GM19035 (cell line): ENCODE data around the gene ATP6V0C.

Experiments
- ATAC-seq: cut with Tn5 transposase; IDR thresholded peaks from one replicate; pipeline ENCODE4 v1.9.1; 2021; ENCODE audit not compliant: unreplicated experiment

ATP6V0C gene

GRCh38 chr16:2513405-2514332 lies at the start of gene ATP6V0C:
ATP6V0C (plus strand) TSS chr16:2513952; CDS start chr16:2514104, 152 bp downstream.
- peak; percentile 71 for ATAC-seq

DNA sequence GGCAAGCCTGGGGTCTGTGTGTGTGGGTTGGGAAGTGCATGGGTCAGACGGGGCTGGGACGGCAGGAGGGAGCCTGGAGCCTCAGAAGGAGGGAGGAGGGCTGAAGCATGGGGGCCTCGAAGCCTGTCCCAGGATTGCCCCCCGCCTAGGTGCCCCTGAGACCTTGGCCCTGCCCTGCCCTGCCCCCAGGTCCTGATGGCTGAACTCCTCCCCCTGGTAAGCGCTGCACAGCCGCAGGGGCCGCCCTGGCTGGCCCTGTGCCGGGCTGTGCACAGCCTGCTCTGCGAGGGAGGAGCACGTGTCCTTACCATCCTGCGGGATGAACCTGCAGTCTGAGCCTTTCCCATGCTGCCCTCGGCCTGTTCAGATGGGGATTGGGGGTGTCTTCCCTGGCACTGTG lies 49.4 kb upstream of the ATP6V0C start:
- ATAC-seq: no peak

DNA sequence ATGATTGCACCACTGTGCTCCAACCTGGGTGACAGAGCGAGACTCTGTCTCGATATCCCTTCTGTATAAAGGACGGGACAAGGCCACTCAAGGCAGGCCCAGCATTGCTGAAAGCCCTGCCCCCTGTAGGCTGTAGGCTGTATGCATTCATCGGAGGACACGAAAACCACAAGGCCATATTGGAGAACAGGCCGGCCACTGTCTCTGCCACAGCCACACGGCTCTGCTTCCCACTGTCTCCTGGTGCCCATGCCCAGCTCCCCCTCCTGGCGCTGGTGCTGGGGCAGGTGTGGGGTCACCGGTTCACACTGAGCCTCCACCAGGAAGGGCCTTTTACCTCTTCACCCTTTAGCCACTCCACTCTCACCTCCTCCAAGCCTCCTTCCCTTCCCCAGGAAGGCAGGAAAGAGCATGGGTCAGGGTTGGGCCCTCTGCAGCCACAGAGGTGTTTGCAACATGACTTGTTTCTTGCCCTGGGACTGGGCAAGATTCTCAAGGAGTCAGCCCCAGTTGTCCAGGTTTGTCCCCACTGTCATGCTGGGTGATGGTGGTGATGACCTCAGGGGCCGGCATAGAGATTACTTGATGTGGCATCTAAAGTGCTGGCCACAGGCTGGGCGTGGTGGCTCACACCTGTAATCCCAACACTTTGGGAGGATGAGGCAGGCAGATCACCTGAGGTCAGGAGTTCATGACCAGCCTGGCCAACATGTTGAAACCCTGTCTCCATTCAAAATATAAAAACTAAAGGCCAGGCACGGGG lies 47.9 kb upstream of the ATP6V0C start:
- no peak for ATAC-seq

DNA sequence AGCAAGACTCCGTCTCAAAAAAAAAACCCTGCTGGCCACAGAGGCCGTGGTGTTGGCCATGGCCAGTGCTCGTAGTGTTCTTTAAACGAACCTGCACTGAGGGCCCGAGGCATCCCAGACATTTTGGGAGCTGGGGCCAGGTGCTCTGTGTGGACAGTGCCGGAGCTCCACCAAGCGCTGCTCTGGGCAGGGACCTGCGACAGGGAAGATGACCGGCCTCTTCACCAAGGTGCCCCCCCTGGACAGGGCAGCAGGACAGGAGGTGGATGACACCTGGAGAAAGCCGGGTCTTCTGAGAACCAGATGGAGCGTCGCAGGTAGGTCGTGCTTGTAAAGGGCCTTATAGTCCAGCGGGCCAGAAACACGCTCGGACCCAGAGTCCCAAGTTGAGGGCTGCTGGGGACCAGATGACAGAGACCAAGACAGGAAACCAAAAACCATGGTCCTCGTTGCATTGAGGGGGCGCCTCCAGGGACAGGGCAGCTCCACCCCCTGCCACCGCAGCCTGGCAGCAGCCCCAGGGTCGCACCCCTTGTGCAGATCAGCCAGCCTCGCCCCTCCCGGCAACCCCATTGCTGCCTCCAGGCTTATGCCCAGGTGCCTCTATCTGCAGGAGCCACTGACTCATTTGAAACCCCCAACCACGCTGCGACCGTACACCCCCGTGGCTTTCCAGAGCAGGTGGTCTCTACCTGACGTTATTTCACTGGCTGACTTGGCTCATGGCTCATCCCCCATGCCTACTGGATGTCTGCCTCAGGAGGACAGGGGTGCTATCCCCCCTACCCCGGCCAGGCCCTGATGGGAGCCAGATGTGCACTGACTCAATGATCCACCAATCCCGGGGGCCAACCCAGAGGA lies 46.9 kb upstream of the ATP6V0C start:
- ATAC-seq: no peak

- ATAC-seq: no peak
Measured at GRCh38 chr16:2467528-2468232, 46.1 kb upstream of the ATP6V0C start.

DNA sequence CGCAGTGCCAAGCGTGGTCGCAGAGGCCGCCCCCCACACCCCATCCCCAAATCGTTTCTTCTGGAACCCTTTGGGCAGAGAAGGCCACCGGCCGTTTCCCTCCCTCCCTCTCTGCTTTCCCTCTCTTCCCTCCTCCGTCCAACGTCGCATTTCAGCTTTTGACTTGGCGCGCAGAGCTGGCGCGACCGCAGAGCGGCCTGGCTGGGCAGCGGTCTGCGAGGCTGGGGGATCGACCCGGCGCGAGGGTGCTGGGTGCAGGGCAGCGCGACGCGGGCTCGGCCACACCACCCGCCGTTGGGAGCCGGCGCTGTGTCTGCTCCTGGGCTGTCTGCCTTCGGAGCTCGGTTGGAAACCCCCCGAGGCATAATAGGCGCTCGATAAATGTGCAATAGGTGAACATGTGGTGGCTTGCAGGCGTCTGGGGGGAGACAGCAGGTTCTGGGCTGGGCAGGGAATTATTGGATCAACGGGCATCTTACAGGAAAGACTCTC lies 45.5 kb upstream of the ATP6V0C start:
- no peak for ATAC-seq

DNA sequence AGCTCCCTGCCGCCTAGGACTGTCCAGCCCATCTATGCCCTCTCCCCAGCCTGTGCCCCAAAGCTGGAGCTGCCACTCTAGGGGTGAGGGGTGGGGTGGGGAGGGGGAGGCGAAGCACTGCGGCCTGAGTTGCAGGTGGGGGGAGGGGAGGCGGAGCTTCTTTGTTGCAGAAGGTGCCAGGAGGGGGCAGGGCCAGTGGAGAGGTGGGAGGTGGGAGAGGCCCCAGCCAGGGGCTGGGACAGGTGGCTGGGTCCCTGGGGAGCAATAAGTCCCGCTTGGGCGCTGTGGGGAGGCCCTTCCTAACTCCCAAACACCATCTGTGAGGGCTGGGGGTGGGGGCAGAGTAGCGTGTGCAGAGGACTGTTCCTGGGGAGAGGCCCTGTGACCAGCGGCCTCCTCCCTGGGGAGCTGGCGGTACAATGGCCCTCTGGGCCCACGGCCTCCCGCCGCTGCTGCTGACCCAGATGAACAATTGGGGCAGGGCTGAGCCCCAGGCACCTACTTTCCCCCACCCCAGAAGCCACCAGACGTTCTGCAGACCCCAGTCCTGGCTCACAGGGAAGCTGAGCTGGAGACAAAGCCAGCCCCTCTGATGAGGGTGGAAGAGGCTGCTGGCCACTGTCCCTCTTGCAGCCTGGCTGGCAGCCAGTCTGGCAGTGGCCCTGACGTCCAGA lies 44.9 kb upstream of the ATP6V0C start:
- no peak for ATAC-seq

- ATAC-seq: no peak
Measured at GRCh38 chr16:2469399-2470233, 44.1 kb upstream of the ATP6V0C start.

GRCh38 chr16:2470234-2470601 lies 43.5 kb upstream of the ATP6V0C start:
- ATAC-seq: no peak

GRCh38 chr16:2470603-2471015 lies 43.1 kb upstream of the ATP6V0C start:
- no peak for ATAC-seq

- no peak for ATAC-seq
Measured at GRCh38 chr16:2471016-2471652, 42.6 kb upstream of the ATP6V0C start, which contains the start of gene NTN3. NTN3 (plus strand) TSS chr16:2471297; CDS start chr16:2471702, 405 bp downstream.

GRCh38 chr16:2471653-2472487 lies 41.9 kb upstream of the ATP6V0C start:
- ATAC-seq: no peak

DNA sequence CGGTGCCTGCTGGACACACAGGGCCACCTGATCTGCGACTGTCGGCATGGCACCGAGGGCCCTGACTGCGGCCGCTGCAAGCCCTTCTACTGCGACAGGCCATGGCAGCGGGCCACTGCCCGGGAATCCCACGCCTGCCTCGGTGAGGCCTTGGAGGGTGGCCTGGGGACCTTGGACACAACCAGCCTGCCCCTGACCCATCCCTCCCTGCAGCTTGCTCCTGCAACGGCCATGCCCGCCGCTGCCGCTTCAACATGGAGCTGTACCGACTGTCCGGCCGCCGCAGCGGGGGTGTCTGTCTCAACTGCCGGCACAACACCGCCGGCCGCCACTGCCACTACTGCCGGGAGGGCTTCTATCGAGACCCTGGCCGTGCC lies 41.3 kb upstream of the ATP6V0C start:
- no peak for ATAC-seq

DNA sequence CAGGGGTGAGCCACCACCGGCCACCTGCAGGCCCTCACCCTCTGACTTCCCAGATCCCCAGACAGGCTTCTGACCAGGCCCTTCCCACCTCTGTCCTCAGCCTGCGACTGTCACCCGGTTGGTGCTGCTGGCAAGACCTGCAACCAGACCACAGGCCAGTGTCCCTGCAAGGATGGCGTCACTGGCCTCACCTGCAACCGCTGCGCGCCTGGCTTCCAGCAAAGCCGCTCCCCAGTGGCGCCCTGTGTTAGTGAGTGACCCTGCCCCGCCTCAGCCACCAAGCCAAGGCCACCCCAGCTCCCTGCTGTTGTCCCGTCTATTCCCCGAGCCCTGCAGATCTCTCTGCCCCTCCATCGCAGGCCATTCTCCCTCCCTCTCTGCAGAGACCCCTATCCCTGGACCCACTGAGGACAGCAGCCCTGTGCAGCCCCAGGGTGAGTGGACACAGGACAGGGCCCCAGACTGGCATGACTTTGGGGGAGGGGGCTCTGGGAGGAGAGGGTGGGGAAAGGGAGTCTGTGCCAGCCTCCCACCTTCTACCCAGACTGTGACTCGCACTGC lies 40.8 kb upstream of the ATP6V0C start:
- no peak for ATAC-seq

DNA sequence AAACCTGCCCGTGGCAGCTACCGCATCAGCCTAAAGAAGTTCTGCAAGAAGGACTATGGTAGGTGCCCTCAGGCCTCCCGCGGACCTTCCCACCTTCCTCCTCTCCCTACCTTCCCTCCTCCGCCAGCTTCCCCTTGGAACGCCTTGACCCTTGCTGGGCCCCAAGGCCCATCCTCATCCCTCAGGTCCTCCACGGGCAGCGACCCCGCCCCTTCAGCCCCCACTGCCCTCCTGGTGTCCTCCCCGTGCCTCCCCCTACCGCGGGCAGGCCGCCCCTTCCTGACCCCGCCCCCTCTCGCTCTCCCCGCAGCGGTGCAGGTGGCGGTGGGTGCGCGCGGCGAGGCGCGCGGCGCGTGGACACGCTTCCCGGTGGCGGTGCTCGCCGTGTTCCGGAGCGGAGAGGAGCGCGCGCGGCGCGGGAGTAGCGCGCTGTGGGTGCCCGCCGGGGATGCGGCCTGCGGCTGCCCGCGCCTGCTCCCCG lies 40.3 kb upstream of the ATP6V0C start:
- ATAC-seq: no peak

- peak; percentile 32 for ATAC-seq
Measured at GRCh38 chr16:2473999-2474876, 39.5 kb upstream of the ATP6V0C start.
